HCT116 (cell line): ENCODE data around the gene FKBP6.

Source experiments
- CEBPB ChIP-seq: IDR thresholded peaks from 2 replicates; pipeline ENCODE4 v1.6.1; 2012; ENCODE audit warnings: low read depth
- CTCF ChIP-seq, 3 experiments: fragments of 200-600 bp in 1 of 3; sonication (generic) in 1 of 3; IDR thresholded peaks in 2 of 3; conservative IDR thresholded peaks in 1 of 3; 2 replicates each; pipeline ENCODE4 v1.5.1; 2012 to 2017; ENCODE audit warnings: low read depth in 2 of 3, low read length in 2 of 3, antibody characterized with exemption in 1 of 3, borderline replicate concordance in 1 of 3, control low read depth in 1 of 3, mild to moderate bottlenecking in 1 of 3, mixed read lengths in 1 of 3, mixed run types in 1 of 3, moderate library complexity in 1 of 3; ENCODE audit not compliant: insufficient read depth in 1 of 3
- EGR1 ChIP-seq: IDR thresholded peaks from 2 replicates; pipeline ENCODE4 v1.6.1; 2012; ENCODE audit warnings: low read depth
- EZH2 ChIP-seq: fragments of 200-600 bp; sonication (generic); IDR thresholded peaks from 2 replicates; pipeline ENCODE4 v1.6.1; 2017; ENCODE audit warnings: antibody characterized with exemption, mixed run types
- POLR2A ChIP-seq: IDR thresholded peaks from 2 replicates; pipeline ENCODE4 v1.7.0; 2011; ENCODE audit warnings: borderline replicate concordance; ENCODE audit not compliant: insufficient read depth, insufficient read length; ENCODE audit errors: extremely low read depth
- POLR2AphosphoS5 ChIP-seq: IDR thresholded peaks from 2 replicates; pipeline ENCODE4 v1.6.1; 2011; ENCODE audit warnings: mild to moderate bottlenecking, low read depth, low read length, moderate library complexity
- SIN3A ChIP-seq: IDR thresholded peaks from 2 replicates; pipeline ENCODE4 v1.6.1; 2012; ENCODE audit warnings: low read depth
- TF ChIP-seq, protein P1 (sequence below): IDR thresholded peaks from 2 replicates; pipeline ENCODE4 v1.6.1; 2012; ENCODE audit warnings: low read depth

GRCh38 chr7:73329861-73330581 is 2.1 kb downstream of the FKBP6 start:
- TF ChIP-seq EGR1: no peak
- no peak for TF ChIP-seq CTCF (IDR thresholded peaks at IDR 0.05 in 2 of 3, conservative IDR thresholded peaks at IDR 0.05 in 1 of 3; ENCODE audit: borderline replicate concordance in 1 of 3, insufficient read depth in 1 of 3, low read depth in 2 of 3, low read length in 2 of 3)
- no peak for TF ChIP-seq SIN3A
- no peak for TF ChIP-seq POLR2A
- no peak for TF ChIP-seq CEBPB
- TF ChIP-seq EZH2: no peak
- TF ChIP-seq POLR2AphosphoS5: no peak
- TF ChIP-seq, protein P1, sequence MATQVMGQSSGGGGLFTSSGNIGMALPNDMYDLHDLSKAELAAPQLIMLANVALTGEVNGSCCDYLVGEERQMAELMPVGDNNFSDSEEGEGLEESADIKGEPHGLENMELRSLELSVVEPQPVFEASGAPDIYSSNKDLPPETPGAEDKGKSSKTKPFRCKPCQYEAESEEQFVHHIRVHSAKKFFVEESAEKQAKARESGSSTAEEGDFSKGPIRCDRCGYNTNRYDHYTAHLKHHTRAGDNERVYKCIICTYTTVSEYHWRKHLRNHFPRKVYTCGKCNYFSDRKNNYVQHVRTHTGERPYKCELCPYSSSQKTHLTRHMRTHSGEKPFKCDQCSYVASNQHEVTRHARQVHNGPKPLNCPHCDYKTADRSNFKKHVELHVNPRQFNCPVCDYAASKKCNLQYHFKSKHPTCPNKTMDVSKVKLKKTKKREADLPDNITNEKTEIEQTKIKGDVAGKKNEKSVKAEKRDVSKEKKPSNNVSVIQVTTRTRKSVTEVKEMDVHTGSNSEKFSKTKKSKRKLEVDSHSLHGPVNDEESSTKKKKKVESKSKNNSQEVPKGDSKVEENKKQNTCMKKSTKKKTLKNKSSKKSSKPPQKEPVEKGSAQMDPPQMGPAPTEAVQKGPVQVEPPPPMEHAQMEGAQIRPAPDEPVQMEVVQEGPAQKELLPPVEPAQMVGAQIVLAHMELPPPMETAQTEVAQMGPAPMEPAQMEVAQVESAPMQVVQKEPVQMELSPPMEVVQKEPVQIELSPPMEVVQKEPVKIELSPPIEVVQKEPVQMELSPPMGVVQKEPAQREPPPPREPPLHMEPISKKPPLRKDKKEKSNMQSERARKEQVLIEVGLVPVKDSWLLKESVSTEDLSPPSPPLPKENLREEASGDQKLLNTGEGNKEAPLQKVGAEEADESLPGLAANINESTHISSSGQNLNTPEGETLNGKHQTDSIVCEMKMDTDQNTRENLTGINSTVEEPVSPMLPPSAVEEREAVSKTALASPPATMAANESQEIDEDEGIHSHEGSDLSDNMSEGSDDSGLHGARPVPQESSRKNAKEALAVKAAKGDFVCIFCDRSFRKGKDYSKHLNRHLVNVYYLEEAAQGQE: no peak
